Natural killer cell (primary cell): ENCODE results near the gene TUBA1C. TPM values are rescaled to one million over a fixed set of nuclear protein-coding genes. Genes with fewer than 3 reads are reported as not detected.

Source experiments
- ATAC-seq, 3 donors: fragments of 150-1000 bp in 2 of 3; fragments of 200-7000 bp in 1 of 3; cut with Tn5 transposase; 1 replicate in 1 of 3; 2 replicates in 2 of 3; pipeline ENCODE4 v1.10.0; 2021; ENCODE audit warnings: mild to moderate bottlenecking in 2 of 3, moderate library complexity in 2 of 3
- DNase-seq, 2 donors: peaks; one replicate each; pipeline versions ENCODE4 v3.0.0 to v3.0.0-alpha.2; 2013 to 2021; ENCODE audit warnings: mixed read lengths in 1 of 2
- H3K27ac ChIP-seq: one replicate; pipeline ENCODE4 v1.5.1; 2013; ENCODE audit warnings: mild to moderate bottlenecking, low read length
- H3K27me3 ChIP-seq: one replicate; pipeline ENCODE4 v1.6.1; 2013; ENCODE audit warnings: low read length; ENCODE audit not compliant: control insufficient read depth, insufficient read depth
- H3K36me3 ChIP-seq: one replicate; pipeline ENCODE4 v1.6.1; 2013; ENCODE audit warnings: low read length; ENCODE audit not compliant: control insufficient read depth, insufficient read depth
- H3K4me1 ChIP-seq: one replicate; pipeline ENCODE4 v1.6.1; 2013; ENCODE audit warnings: low read length; ENCODE audit not compliant: control insufficient read depth, insufficient read depth
- H3K4me3 ChIP-seq: one replicate; pipeline ENCODE4 v1.5.1; 2013; ENCODE audit warnings: low read length
- H3K9me3 ChIP-seq: one replicate; pipeline ENCODE4 v1.6.1; 2013; ENCODE audit warnings: low read length; ENCODE audit not compliant: control insufficient read depth, insufficient read depth
- H3K27ac Mint-ChIP-seq, 2 donors: one replicate each; pipeline ENCODE4 v1.8.0; 2022; ENCODE audit warnings: mild to moderate bottlenecking in 2 of 2, mixed read lengths in 2 of 2, moderate library complexity in 1 of 2
- H3K27me3 Mint-ChIP-seq, 2 donors: one replicate each; pipeline ENCODE4 v1.8.0; 2022; ENCODE audit warnings: low read depth in 2 of 2, mixed read lengths in 2 of 2
- H3K36me3 Mint-ChIP-seq: one replicate; pipeline ENCODE4 v1.8.0; 2022; ENCODE audit warnings: mixed read lengths
- H3K4me1 Mint-ChIP-seq, 2 donors: one replicate each; pipeline ENCODE4 v1.8.0; 2022; ENCODE audit warnings: mixed read lengths in 2 of 2
- H3K4me3 Mint-ChIP-seq: one replicate; pipeline ENCODE4 v1.8.0; 2022; ENCODE audit warnings: mild to moderate bottlenecking, moderate library complexity, mixed read lengths
- H3K9me3 Mint-ChIP-seq, 2 donors: one replicate each; pipeline ENCODE4 v1.8.0; 2022; ENCODE audit warnings: mixed read lengths in 2 of 2
- CTCF ChIP-seq: fragments of 200-600 bp; IDR thresholded peaks from one replicate; pipeline ENCODE4 v1.8.0; 2022; ENCODE audit warnings: antibody characterized with exemption
- WGBS: methylation state at CpG from one replicate; pipeline ENCODE4 v1.1.7; 2013; ENCODE audit warnings: missing lambda C conversion rate; ENCODE audit not compliant: insufficient coverage; 5-methylcytosine and 5-hydroxymethylcytosine counted together
- intact Hi-C: fragments of 100-400 bp; cut with micrococcal nuclease; formaldehyde crosslinking; loops from one replicate; pipeline ENCODE4 v1.14.2; 2022
- total RNA-seq, 4 donors: library from RNA; stranded (reverse); fragments of 120-200 nt in 1 of 4; gene quantifications; one replicate each; pipeline versions ENCODE4 v1.2.3 to v1.2.4, GENCODE V29; 2013 to 2022

Gene TUBA1C
- total RNA-seq, 3 donors from 2014 or later (not counting 1 experiment from before 2014, with no cell fraction given) = 19.0 to 39.6 (median 24.9) TPM

- Mint-ChIP-seq H3K9me3 (no peaks in the 10 kb centered on the region), H3K27me3 (peaks cover 25 to 35% of the 10 kb centered on the region in 2 donors), H3K36me3 (no peaks in the 10 kb centered on the region), H3K27ac (no peak overlapping the region), H3K4me1 (peaks cover 0 to 4% of the 10 kb centered on the region in 2 donors), H3K4me3 (no peak overlapping the region)
- no peak for DNase-seq
- Histone ChIP-seq H3K27me3 (peaks cover 7% of the 10 kb centered on the region), H3K36me3 (no peaks in the 10 kb centered on the region), H3K4me1 (no peaks in the 10 kb centered on the region), H3K4me3 (no peak overlapping the region), H3K27ac (no peak overlapping the region), H3K9me3 (no peaks in the 10 kb centered on the region)
- 89% methylated on average over 22 of the region's 25 CpGs for WGBS
- intact Hi-C loops = no loop called here
- ATAC-seq = no peak
- TF ChIP-seq CTCF = no peak
These were observed 18.9 kb downstream of the TUBA1C start for GRCh38 chr12:49283541-49284429.

GRCh38 chr12:49284672-49285071 lies 19.8 kb downstream of the TUBA1C start:
- H3K4me3 Mint-ChIP-seq = no peak overlapping the region

DNA sequence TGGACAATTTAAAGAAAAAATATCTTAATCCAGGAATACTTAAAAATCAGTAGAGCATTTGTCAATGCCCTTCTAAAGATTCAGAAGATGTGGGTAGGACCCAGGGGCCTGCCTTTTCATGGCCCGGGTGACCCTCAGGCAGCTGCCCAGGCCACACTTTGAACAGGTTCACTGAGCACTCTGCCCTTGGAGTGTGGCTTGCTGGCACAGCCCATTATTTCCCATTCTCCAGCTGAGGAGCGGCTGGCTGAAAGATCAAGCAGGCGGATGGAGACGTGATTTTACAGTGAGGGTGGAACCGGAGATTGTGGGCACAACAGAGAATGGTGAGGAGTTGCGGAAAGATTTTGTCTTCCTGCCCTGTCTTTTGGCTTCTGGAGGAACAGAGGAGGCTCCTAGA lies 23.0 kb downstream of the TUBA1C start:
- no peak overlapping the region for H3K27ac Mint-ChIP-seq
- intact Hi-C loops = loop anchor here (1.0 kb wide), 2 partner anchors 54 to 226 kb away; no protein-coding TSS in a partner anchor
- Histone ChIP-seq H3K4me1 (no peaks in the 10 kb centered on the region), H3K36me3 (no peaks in the 10 kb centered on the region), H3K9me3 (no peaks in the 10 kb centered on the region), H3K4me3 (no peak overlapping the region), H3K27ac (no peak overlapping the region), H3K27me3 (peaks cover 8% of the 10 kb centered on the region)
- H3K27me3 Mint-ChIP-seq = peaks cover 39 to 41% of the 10 kb centered on the region in 2 donors
- H3K36me3 Mint-ChIP-seq = no peaks in the 10 kb centered on the region
- H3K9me3 Mint-ChIP-seq = no peaks in the 10 kb centered on the region
- no peak for TF ChIP-seq CTCF
- H3K4me3 Mint-ChIP-seq = no peak overlapping the region
- 53% methylated on average over 6 of the region's 6 CpGs for WGBS
- no peak for DNase-seq
- peaks cover 0 to 4% of the 10 kb centered on the region in 2 donors for H3K4me1 Mint-ChIP-seq
- ATAC-seq = no peak

More at GRCh38 chr12:49284672-49285071, 19.8 kb downstream of the TUBA1C start:
- H3K4me1 ChIP-seq = no peaks in the 10 kb centered on the region
- Mint-ChIP-seq H3K27me3 (peaks cover 29 to 32% of the 10 kb centered on the region in 2 donors), H3K36me3 (no peaks in the 10 kb centered on the region), H3K4me1 (peaks cover 0 to 4% of the 10 kb centered on the region in 2 donors), H3K27ac (no peak overlapping the region), H3K9me3 (no peaks in the 10 kb centered on the region)
- no peak for ATAC-seq
- no peak for DNase-seq
- intact Hi-C loops = no loop called here
- no peak for TF ChIP-seq CTCF
- H3K9me3 ChIP-seq = no peaks in the 10 kb centered on the region
- no peaks in the 10 kb centered on the region for H3K36me3 ChIP-seq
- WGBS = 89% methylated on average over 4 of the region's 4 CpGs
- no peak overlapping the region for H3K4me3 ChIP-seq
- H3K27ac ChIP-seq = no peak overlapping the region
- peaks cover 8% of the 10 kb centered on the region for H3K27me3 ChIP-seq
